Measurements from ENCODE around the gene SETMAR.

The SETMAR gene

GRCh38 chr3:4350789-4351163 lies 47.6 kb downstream of the SETMAR start:
- TF ChIP-seq, protein P1, sequence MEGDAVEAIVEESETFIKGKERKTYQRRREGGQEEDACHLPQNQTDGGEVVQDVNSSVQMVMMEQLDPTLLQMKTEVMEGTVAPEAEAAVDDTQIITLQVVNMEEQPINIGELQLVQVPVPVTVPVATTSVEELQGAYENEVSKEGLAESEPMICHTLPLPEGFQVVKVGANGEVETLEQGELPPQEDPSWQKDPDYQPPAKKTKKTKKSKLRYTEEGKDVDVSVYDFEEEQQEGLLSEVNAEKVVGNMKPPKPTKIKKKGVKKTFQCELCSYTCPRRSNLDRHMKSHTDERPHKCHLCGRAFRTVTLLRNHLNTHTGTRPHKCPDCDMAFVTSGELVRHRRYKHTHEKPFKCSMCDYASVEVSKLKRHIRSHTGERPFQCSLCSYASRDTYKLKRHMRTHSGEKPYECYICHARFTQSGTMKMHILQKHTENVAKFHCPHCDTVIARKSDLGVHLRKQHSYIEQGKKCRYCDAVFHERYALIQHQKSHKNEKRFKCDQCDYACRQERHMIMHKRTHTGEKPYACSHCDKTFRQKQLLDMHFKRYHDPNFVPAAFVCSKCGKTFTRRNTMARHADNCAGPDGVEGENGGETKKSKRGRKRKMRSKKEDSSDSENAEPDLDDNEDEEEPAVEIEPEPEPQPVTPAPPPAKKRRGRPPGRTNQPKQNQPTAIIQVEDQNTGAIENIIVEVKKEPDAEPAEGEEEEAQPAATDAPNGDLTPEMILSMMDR (conservative IDR thresholded peaks at IDR 0.05; ENCODE audit: low read length): peak; percentile 82
- H3K4me3 ChIP-seq (ENCODE audit: low read length): no peak overlapping the region; the same call in 1 of the 2 replicates
- peak; percentile 67 for DNase-seq (ENCODE audit: low read depth)

DNA sequence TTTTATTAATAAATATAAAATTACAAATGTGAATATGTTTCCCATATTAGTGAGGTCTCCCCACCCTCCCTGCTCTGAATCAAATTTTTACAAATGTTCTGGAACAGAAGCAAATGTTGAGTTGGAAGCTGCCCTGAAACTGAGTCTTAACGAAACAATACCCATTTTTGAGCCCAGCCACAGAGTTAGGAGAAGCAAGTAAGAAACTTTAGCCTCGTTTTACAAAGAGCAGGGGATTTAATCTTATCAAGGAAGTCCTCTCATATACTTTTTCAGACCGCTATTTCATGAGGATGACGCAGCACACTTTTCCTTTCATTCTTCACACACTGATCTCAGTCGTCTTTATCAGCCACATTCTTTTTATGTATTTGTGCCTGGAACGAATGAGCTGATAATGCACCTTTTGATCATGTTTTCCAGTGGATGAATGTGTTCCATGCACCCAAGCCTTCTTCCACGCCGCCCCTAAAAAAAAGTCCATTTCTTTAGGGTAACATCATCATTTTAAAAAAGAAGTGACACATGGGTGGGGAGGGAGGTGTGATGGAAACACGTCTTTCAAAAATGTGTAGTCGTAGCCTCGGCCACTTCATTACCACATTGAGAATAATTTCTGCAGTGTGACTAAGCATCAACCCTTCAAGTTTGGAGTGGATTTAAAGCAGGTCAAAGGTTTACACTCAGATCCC lies 48.1 kb downstream of the SETMAR start:
- peak overlapping the region; percentile 25 for H3K4me3 ChIP-seq (ENCODE audit: low read length)
- TF ChIP-seq, protein P1 (conservative IDR thresholded peaks at IDR 0.05; ENCODE audit: low read length): no peak
- DNase-seq (ENCODE audit: low read depth): peak; percentile 6

DNA sequence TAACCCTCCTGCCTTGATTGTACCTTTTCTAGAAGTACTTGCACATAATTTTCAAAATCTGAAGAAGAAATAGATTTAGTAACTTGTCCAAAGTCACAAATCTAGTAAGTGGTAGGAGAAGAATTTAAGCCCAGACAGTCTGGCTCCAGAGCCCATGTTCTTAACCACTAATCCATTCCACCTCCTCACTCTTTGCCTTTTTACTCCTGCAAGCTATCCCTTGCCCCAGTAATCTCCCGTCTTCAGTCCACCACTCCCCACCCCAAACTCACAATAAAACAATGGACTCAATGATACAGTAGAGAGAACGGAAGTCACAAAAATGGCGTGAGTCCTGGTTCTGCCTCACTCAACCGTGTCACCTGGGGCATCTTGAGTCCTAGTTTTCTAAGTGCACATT lies 48.7 kb downstream of the SETMAR start:
- TF ChIP-seq, protein P1 (conservative IDR thresholded peaks at IDR 0.05; ENCODE audit: low read length): no peak
- no peak for DNase-seq (ENCODE audit: low read depth)
- H3K4me3 ChIP-seq (ENCODE audit: low read length): no peak overlapping the region

- TF ChIP-seq, protein P1 (conservative IDR thresholded peaks at IDR 0.05; ENCODE audit: low read length): no peak
Measured at GRCh38 chr3:4355401-4356219, 52.4 kb downstream of the SETMAR start.

DNA sequence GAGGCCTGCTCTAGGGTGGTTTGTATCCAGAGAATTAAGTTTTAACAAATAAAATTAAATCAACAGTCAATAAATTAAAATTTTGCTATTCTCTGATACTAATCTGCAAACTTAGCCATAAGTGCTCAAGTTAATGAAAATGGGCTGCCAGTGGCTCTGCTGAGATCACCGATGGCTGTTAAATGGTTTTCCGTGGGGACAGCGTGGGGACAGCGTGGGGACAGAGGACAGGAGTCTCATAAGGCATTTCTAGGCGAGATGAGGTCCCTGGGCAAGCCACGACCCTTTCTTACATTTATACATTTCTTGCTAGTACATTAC lies 53.0 kb downstream of the SETMAR start:
- TF ChIP-seq, protein P1 (conservative IDR thresholded peaks at IDR 0.05; ENCODE audit: low read length): no peak

More at GRCh38 chr3:4355401-4356219, 52.4 kb downstream of the SETMAR start:
- DNase-seq (ENCODE audit: low read depth): no peak
- H3K4me3 ChIP-seq (ENCODE audit: low read length): no peak overlapping the region

DNA sequence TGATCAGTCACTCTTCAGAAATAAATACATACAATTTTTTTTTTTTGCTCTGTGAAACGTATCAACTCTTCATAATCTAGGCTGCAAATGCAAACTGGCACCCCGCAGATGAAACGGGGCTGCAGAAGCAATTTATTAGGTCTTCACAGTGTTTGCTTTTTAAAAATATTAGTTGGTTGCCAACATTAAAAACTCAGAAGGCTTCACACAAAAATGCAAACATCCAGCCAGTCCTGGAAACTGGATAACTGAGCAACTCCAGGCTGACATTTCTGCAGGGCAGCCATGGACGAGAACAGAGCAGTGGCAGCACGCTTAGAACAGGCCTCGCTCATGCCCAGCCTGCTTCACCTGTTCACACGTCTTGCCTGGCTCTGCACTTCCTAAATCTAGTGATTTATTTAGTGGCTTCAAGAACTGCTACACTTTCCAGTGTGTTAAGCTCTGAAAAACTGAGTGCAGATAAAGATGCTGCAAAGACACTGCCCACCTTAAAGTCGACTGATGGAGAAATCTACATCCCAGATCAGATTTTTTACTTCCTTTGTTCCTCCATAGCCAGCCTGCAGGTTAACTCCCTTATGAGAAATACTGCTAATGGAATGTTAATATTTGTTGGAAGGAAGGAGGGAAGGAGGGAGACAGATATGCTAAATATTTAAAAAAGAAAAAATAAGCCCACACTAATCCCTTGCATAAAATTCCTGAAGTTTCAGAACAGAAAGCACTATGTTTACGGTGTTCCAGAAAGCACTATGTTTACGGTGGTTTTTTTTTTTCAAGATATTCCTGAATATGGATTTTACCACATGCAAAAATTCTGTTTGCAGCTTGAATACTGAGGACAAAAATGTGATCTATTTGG lies 53.6 kb downstream of the SETMAR start:
- H3K4me3 ChIP-seq (ENCODE audit: low read length): no peak overlapping the region
- no peak for DNase-seq (ENCODE audit: low read depth)
- TF ChIP-seq, protein P1 (conservative IDR thresholded peaks at IDR 0.05; ENCODE audit: low read length): no peak

More for the DNA sequence above, 53.0 kb downstream of the SETMAR start:
- H3K4me3 ChIP-seq (ENCODE audit: low read length): no peak overlapping the region
- no peak for DNase-seq (ENCODE audit: low read depth)

Measured in AG10803 (cell line).